Measurements from ENCODE around the gene SF3A2.

DNA sequence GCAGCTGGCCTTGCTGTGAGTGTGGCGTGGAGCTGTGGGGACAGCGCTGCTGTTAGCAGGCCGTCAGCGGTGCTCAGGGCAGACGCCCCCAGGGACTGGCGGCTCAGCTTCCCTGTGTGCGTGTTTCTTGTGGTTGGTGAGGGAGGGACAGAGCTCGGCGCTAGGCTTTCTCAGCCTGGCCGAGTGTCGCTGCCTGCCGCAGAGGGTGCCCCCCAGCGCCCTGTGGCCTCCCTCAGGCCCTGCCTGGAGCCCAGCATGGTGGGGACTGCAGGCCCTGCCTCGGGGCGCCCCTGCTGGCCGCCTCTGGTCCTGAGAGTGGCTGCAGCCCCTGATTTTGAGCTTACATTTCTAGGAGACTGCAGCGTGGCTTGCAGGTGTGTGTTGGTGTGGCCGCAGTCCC is 37.4 kb upstream of the SF3A2 start:
- TF ChIP-seq EZH2phosphoT487 (IDR thresholded peaks at IDR 0.05; ENCODE audit: borderline replicate concordance) (no peak), CTCF (conservative IDR thresholded peaks at IDR 0.05; ENCODE audit: low read length) (peak; percentile 31)
